K562 (cell line): ENCODE results near the gene NR1H2. TPM values are rescaled to one million over a fixed set of nuclear protein-coding genes. Genes with fewer than 3 reads are reported as not detected.
A peak's percentile ranks its signal among the peaks of the same experiment; 100 is the strongest.

Source experiments
- BRF1 ChIP-seq: IDR thresholded peaks from 3 replicates; pipeline ENCODE4 v1.6.1; 2011; ENCODE audit warnings: borderline replicate concordance, mild to moderate bottlenecking; ENCODE audit not compliant: insufficient read length; ENCODE audit errors: extremely low read depth
- CBX1 ChIP-seq: sonication (generic); IDR thresholded peaks from 2 replicates; pipeline ENCODE4 v1.6.1; 2016; ENCODE audit warnings: antibody characterized with exemption, low read depth, mild to moderate bottlenecking
- GABPB1 ChIP-seq: sonication (generic); formaldehyde crosslinking; IDR thresholded peaks from 2 replicates; pipeline ENCODE4 v1.8.0; 2022; ENCODE audit warnings: mild to moderate bottlenecking, missing genetic modification reagents
- GTF2F1 ChIP-seq: IDR thresholded peaks from 2 replicates; pipeline ENCODE4 v1.6.1; 2011; ENCODE audit warnings: low read depth, low read length, improper control_type of control experiment
- HMG20A ChIP-seq: fragments of 450-650 bp; formaldehyde crosslinking; conservative IDR thresholded peaks from 2 replicates; pipeline ENCODE4 v1.4.0; 2020; ENCODE audit warnings: mild to moderate bottlenecking, mixed read lengths
- KLF13 ChIP-seq: fragments of 450-650 bp; IDR thresholded peaks from 2 replicates; pipeline ENCODE4 v1.6.1; 2016; ENCODE audit warnings: missing genetic modification characterization, low read depth, mild to moderate bottlenecking, missing compliant biosample characterization, moderate library complexity, borderline replicate concordance
- NONO ChIP-seq, 2 experiments: fragments of 200-400 bp in 1 of 2; fragments of 450-650 bp in 1 of 2; formaldehyde crosslinking in 1 of 2; IDR thresholded peaks; 2 replicates each; pipeline ENCODE4 v1.6.1; 2017; ENCODE audit warnings: low read depth in 2 of 2, mild to moderate bottlenecking in 2 of 2, moderate library complexity in 2 of 2, low read length in 1 of 2
- POLR2AphosphoS2 ChIP-seq: IDR thresholded peaks from 2 replicates; pipeline ENCODE4 v1.6.1; 2012; ENCODE audit warnings: low read length, improper control_type of control experiment
- POLR2G ChIP-seq: fragments of 200-400 bp; formaldehyde crosslinking; IDR thresholded peaks from 2 replicates; pipeline ENCODE4 v1.6.1; 2017; ENCODE audit warnings: low read depth, mild to moderate bottlenecking, antibody characterized with exemption, low read length, moderate library complexity
- SMARCA5 ChIP-seq: fragments of 450-650 bp; IDR thresholded peaks from 2 replicates; pipeline ENCODE4 v1.6.1; 2016
- SP1 ChIP-seq: sonication (generic); formaldehyde crosslinking; IDR thresholded peaks from 2 replicates; pipeline ENCODE4 v1.8.1; 2022; ENCODE audit warnings: mild to moderate bottlenecking, missing genetic modification reagents
- SRSF3 ChIP-seq: fragments of 200-400 bp; formaldehyde crosslinking; IDR thresholded peaks from 2 replicates; pipeline ENCODE4 v1.6.1; 2016; ENCODE audit warnings: mild to moderate bottlenecking, low read length, moderate library complexity; ENCODE audit not compliant: insufficient read depth
- TAF1 ChIP-seq: IDR thresholded peaks from 2 replicates; pipeline ENCODE4 v1.6.1; 2011; ENCODE audit warnings: mild to moderate bottlenecking, low read length, moderate library complexity; ENCODE audit not compliant: insufficient read depth, control insufficient read depth, severe bottlenecking; ENCODE audit errors: extremely low read depth
- YY1 ChIP-seq, 3 experiments: IDR thresholded peaks; 2 replicates each; pipeline ENCODE4 v1.6.1; 2011; ENCODE audit warnings: low read length in 2 of 3, mild to moderate bottlenecking in 2 of 3, moderate library complexity in 2 of 3, borderline replicate concordance in 1 of 3, control low read depth in 1 of 3, low read depth in 1 of 3; ENCODE audit not compliant: insufficient read depth in 3 of 3, insufficient replicate concordance in 2 of 3, control insufficient read depth in 1 of 3, insufficient read length in 1 of 3; ENCODE audit errors: extremely low read depth in 1 of 3
- polyA plus RNA-seq, 8 experiments: library from polyadenylated mRNA; depleted of rRNA in 4 of 8; stranded (reverse) in 5 of 8; unstranded in 3 of 8; fragments of >200 nt; fragmentation: Nextera tagmentation in 2 of 8; fragmentation: Illumina TruSeq in 1 of 8; extraction: Ambion mirVana in 2 of 8; extraction: Trizol in 1 of 8; gene quantifications; 2 replicates each; pipeline versions ENCODE4 v1.2.1 to v1.2.3, GENCODE V29; 2011 to 2014; ENCODE audit warnings: inconsistent platforms in 1 of 8, missing spikeins in 1 of 8
- total RNA-seq, 7 experiments: library from RNA; depleted of rRNA in 6 of 7; stranded (reverse); fragments of >200 nt in 6 of 7; fragmentation: Illumina TruSeq in 2 of 7; extraction: Trizol in 2 of 7; gene quantifications; 2 replicates each; pipeline versions ENCODE4 v1.2.1 to v1.2.3, GENCODE V29; 2011 to 2021; ENCODE audit warnings: low replicate concordance in 1 of 7
- TF ChIP-seq, protein P1 (sequence below), 2 experiments: fragments of 450-650 bp in 1 of 2; sonication (generic) in 1 of 2; formaldehyde crosslinking; conservative IDR thresholded peaks; 2 replicates each; pipeline versions ENCODE4 v1.4.0 to v1.8.1; 2020 to 2022; ENCODE audit warnings: mild to moderate bottlenecking in 1 of 2, missing genetic modification reagents in 1 of 2
- TF ChIP-seq, protein P2 (sequence below): sonication (generic); formaldehyde crosslinking; IDR thresholded peaks from 2 replicates; pipeline ENCODE4 v1.4.0; 2020; ENCODE audit warnings: mild to moderate bottlenecking, missing genetic modification reagents

The NR1H2 gene
- total and polyA plus RNA-seq, 9 of the 15 experiments (the other 6 are each of a cell fraction or from before 2014, with no cell fraction given), result 0.11 to 73.8 (median 24.0) TPM

DNA sequence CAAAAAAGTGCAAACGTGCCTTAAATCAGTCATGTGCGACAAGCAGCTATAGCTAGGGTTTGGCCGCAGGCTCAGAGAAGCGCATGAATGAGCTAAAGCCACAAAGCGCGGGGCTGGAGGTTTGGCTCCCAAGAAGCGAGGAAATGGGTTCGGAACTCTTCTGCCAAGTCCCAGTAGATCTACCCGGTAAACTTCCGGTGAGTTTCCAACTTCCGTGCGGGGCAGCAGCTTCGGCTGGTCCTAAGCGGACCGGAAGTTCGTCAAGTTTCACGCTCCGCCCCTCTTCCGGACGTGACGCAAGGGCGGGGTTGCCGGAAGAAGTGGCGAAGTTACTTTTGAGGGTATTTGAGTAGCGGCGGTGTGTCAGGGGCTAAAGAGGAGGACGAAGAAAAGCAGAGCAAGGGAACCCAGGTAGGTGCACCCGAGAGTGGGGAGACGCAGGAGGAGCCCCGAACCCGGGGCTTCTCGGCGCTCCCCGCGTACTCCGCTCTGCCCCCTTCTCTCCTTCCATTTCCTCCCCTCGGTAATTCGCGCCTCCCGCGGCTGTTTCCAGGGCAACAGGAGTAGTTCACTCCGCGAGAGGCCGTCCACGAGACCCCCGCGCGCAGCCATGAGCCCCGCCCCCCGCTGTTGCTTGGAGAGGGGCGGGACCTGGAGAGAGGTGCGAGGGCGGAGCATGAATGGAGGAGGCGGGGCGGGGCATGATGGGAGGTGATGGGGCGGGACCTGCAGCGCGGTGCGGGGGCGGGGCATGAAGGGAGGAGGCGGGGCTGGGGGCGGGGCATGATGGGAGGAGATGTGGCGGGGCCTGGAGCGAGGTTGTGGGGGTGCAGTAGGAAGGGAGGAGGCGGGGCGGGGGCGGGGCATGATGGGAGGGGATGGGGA is at the start of gene NR1H2 (continued):
- TF ChIP-seq POLR2G (peak; percentile 84), BRF1 (no peak), SP1 (CRISPR knock-in tag) (peak; percentile 96), SMARCA5 (no peak), CBX1 (0 out of 2 replicates have a peak, but pooled peaks have one; percentile 12), KLF13 (peak; percentile 49), TAF1 (peak; percentile 94), SRSF3 (0 out of 2 replicates have a peak, but pooled peaks have one; percentile 81), GTF2F1 (peak; percentile 82), GABPB1 (CRISPR knock-in tag) (peak; percentile 100), POLR2AphosphoS2 (peak; percentile 87; the same call in 1 of the 2 replicates), NONO (IDR thresholded peaks at IDR 0.05; ENCODE audit: low read depth in 2 of 2, low read length in 1 of 2) (peak in 1 of 2 experiments; percentile 8; a peak in 1 of 4 replicates), YY1 (IDR thresholded peaks at IDR 0.05; ENCODE audit: borderline replicate concordance in 1 of 3, control insufficient read depth in 1 of 3, extremely low read depth in 1 of 3, insufficient read depth in 3 of 3, insufficient read length in 1 of 3, insufficient replicate concordance in 2 of 3, low read depth in 1 of 3, low read length in 2 of 3) (peak; percentile 44 to 70 (median 46)), HMG20A (CRISPR knock-in tag) (no peak)
- TF ChIP-seq, protein P1, sequence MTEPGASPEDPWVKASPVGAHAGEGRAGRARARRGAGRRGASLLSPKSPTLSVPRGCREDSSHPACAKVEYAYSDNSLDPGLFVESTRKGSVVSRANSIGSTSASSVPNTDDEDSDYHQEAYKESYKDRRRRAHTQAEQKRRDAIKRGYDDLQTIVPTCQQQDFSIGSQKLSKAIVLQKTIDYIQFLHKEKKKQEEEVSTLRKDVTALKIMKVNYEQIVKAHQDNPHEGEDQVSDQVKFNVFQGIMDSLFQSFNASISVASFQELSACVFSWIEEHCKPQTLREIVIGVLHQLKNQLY (CRISPR knock-in tag; conservative IDR thresholded peaks at IDR 0.05), result peak; percentile 51 to 64; a peak in 1 of 4 replicates
- TF ChIP-seq, protein P2, sequence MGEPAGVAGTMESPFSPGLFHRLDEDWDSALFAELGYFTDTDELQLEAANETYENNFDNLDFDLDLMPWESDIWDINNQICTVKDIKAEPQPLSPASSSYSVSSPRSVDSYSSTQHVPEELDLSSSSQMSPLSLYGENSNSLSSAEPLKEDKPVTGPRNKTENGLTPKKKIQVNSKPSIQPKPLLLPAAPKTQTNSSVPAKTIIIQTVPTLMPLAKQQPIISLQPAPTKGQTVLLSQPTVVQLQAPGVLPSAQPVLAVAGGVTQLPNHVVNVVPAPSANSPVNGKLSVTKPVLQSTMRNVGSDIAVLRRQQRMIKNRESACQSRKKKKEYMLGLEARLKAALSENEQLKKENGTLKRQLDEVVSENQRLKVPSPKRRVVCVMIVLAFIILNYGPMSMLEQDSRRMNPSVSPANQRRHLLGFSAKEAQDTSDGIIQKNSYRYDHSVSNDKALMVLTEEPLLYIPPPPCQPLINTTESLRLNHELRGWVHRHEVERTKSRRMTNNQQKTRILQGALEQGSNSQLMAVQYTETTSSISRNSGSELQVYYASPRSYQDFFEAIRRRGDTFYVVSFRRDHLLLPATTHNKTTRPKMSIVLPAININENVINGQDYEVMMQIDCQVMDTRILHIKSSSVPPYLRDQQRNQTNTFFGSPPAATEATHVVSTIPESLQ (CRISPR knock-in tag), result peak; percentile 80; the same call in 1 of the 2 replicates
